GM18909 (cell line): ENCODE data around the gene GLT6D1.
"Not testable (repeated sequence)": the region's sequence is repeated elsewhere in the genome, so short reads cannot be mapped to it uniquely, and the experiment has no call there.

Experiments
- ATAC-seq: cut with Tn5 transposase; IDR thresholded peaks from one replicate; pipeline ENCODE4 v1.9.1; 2021; ENCODE audit warnings: mild to moderate bottlenecking; ENCODE audit not compliant: unreplicated experiment, poor library complexity

Gene GLT6D1

DNA sequence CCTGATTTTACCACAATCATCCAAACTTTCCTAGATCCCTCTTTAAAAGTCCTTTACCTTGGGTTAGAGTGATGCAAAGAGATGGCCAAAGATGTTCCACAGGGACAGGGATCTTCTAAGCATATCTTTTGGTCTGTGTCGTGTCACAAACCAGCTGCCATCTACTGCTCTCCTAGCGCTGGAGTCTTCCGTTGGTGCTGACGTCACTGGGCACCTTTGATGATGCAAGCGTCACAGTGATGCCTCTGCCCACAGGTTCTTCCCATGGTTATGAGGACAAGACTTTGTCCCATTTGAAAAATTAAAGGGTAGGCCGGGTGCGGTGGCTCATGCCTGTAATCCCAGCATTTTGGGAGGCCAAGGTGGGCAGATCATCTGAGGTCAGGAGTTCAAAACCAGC lies 1.7 kb upstream of the GLT6D1 start:
- no peak for ATAC-seq

- ATAC-seq, result not testable (repeated sequence)
Measured at GRCh38 chr9:135636930-135637530, 2.3 kb downstream of the GLT6D1 start.

GRCh38 chr9:135632841-135633240 lies 6.5 kb downstream of the GLT6D1 start:
- no peak for ATAC-seq

- no peak for ATAC-seq
Measured at GRCh38 chr9:135624282-135624681, 15.1 kb downstream of the GLT6D1 start.

DNA sequence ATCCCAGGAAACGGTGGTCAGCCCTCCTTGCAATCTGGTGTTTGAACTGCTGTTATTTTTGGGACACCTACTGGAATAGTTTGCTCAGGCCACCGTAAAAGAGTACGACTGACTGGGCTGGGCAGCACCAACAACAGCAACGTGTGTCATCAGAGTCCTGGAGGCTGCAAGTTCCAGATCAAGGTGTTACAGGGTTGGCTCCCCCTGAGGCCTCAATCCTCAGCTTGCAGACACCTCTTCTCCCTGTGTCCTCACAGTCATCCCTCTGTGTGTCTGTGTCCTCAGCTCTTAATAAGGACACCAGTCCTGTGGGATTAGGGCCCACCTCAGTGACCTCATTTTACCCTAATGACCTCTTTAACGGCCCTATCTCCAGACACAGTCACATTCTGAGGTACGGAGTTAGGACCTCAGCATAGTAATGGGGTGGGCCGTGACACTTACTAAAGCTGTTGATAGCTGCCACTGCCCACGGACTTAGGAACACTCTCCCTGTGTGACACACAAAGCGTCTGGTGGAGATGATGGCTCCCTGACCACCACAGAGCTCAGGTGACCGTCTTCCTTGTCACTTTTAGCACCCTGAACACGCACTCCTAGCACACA lies 16.8 kb downstream of the GLT6D1 start:
- no peak for ATAC-seq

DNA sequence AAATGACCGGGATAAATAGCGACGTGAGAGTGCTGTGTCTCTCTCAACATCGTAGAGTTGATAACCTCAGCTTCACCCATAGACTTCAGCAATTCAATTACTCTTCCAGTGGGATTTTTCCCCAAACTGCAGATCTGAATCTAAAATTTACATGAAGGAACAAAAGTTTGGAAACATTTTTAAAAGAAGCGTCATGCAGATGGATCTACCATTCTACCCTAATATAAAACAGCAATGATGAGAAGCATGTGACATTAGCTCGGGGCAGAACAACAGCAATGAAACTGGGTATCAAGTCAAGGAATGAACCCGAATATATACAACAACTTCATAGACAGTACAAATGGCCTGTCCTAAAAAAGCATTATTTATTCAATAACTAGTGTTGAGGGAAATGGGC lies 18.8 kb downstream of the GLT6D1 start:
- no peak for ATAC-seq

DNA sequence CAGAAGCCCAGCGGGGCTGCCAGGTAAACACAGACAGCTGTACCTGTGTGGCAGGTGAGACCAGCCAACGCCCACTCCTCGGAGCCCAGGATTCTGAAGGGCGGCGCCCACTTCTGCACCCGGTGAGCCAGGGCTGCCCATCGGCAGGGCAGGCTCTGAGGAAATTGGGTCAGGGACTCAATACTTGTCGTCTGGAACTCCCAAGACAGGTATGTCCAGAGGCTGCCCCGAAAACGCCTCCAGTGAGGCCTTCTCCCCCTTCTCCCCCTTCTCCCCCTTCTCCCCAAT lies 19.8 kb downstream of the GLT6D1 start:
- no peak for ATAC-seq

- ATAC-seq, result no peak
Measured at GRCh38 chr9:135618866-135619598, 20.3 kb downstream of the GLT6D1 start.

- no peak for ATAC-seq
Measured at GRCh38 chr9:135617991-135618411, 21.3 kb downstream of the GLT6D1 start.

DNA sequence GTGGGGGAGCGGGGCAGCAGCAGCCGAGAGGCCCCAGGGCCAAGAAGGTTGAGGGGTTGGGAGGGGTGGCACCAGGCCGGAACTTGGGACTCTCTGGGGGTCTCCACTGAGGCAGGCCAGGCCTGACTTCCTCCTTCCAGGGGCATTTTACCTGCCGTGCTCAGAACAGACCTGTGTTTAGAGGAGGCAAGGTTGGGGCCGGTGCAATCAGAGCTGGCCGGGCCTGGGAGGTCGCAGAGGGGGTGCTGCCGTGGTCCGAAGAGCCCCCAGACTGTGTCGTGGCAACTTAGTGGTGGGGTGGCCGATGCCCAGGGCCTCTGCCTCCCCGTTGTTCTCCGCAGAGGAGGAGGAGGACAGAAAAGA lies 21.8 kb downstream of the GLT6D1 start:
- no peak for ATAC-seq

GRCh38 chr9:135616619-135617537 lies 22.5 kb downstream of the GLT6D1 start:
- no peak for ATAC-seq

DNA sequence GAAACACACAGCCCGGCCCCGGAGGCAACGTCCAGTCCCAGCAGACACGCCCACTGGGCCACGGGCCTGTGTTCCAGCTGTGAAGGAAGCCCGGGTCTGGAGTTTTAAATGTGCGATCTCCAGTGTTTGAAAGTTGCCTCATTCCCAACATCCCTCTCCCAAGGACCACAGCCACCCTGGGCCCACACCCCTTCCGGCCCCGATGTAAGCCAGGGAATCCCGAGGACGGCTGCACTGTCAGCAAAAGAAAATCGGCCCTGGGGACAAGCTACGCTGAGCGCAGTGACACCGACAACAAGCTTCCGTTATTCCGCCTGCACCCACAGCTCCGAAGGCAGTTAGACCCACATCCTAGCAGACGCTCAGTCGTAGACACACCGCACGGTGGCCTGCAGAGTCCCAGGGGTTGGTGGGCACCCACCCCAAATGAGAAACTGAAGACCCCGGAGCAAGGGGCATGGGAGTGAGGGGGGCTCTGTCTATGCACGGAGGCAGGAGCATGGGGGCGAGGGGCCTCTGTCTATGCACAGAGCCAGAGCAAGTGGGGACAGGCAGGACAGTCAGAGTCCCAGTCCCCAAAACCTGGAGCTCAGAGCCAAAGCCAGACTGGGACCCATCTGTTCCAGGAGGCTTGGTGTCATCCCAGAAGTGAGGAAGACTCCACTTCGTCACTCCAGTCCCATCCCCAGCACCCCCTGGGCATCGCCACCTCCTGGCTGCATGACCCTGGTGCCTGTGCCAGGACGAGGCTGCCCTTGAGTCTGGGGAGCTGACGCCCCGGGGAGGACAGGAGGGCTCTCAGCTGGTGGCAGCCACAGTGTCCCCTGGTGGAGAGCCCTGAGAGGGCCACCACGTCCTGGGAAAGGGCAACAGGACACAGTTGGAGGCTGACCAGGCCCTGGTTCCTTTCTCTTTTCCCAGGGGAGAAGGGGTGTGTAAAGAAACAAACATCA lies 23.4 kb downstream of the GLT6D1 start:
- no peak for ATAC-seq

GRCh38 chr9:135614821-135615665 lies 24.3 kb downstream of the GLT6D1 start:
- ATAC-seq, result no peak

DNA sequence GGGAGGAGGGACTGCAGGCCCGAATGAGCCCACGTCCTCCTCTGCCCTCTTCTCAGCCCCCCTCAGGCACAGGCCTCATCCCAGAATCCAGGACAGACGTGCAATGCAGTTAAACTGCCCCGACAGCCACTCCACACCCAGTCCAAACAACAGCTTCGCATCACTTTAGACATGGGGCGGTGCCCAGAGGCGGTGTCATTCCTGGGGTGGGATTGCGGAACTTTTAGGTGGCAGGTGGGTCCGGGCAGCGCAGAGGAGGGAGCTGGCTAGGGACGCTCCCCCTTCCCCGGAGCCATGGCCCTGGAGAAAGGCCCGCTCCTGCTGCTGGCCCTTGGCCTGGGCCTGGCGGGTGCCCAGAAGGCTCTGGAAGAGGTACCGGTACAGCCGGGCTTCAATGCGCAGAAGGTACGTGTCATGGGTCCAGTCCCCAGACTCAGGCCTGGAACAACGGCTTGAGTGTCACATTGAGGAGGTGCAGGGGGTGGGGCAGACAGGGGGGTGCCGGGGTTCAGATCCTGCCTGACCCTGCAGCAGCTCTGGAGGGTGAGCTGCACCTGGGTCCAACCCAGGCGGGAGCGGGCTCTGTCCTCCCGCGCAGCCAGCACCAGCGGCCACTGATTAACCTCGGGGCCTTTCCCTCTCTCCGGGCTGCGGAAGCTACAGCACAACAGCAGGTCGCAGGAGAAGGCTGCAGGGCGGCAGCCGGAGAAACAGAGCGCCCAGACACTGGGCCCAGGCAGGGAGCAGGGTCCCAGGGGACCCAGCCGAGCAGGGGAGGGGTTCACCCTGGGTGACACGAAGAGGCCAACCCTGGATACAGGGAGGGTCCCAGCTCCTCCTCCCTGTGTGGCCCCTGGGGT lies 25.2 kb downstream of the GLT6D1 start:
- ATAC-seq, result no peak

- ATAC-seq, result no peak
Measured at GRCh38 chr9:135612981-135613910, 26.1 kb downstream of the GLT6D1 start.

DNA sequence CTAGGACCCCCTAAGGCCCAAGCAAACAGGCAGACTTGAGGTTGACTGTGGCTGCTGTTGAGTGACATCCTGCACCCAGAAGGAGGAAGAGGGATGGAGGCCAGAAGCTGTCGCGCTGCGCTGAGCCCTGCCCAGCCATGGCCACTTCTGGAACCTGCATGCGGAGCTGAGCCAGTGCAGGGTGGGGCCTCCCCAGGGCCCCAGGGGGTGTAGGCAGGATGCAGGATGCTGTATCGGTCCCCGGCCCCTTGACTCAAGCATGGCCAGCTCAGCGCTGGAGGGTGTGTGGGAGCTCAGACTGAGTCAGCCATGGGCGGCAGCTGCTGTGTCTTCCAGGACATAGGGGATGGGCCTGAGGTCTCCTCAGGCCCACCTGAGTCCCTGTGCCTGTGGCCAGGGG lies 26.9 kb downstream of the GLT6D1 start:
- no peak for ATAC-seq

GRCh38 chr9:135611875-135612209 lies 27.5 kb downstream of the GLT6D1 start:
- no peak for ATAC-seq
